PC-3 (cell line): ENCODE measurements around the gene UGT1A7.

Experiments
- CTCF ChIP-seq: fragments of 300-600 bp; sonication (generic); conservative IDR thresholded peaks from 2 replicates; pipeline ENCODE4 v1.5.1; 2017; ENCODE audit warnings: antibody characterized with exemption, low read depth, mild to moderate bottlenecking, low read length
- EZH2 ChIP-seq: fragments of 300-600 bp; sonication (generic); IDR thresholded peaks from one replicate; pipeline ENCODE4 v1.6.1; 2017; ENCODE audit warnings: antibody characterized with exemption, mild to moderate bottlenecking, low read length; ENCODE audit not compliant: unreplicated experiment
- EZH2phosphoT487 ChIP-seq: fragments of 300-600 bp; sonication (generic); IDR thresholded peaks from 2 replicates; pipeline ENCODE4 v1.6.1; 2018; ENCODE audit warnings: mild to moderate bottlenecking, antibody characterized with exemption, low read length, borderline replicate concordance

- no peak for TF ChIP-seq CTCF
- TF ChIP-seq EZH2phosphoT487 = no peak
- no peak for TF ChIP-seq EZH2
These were observed 13.0 kb upstream of the UGT1A7 start for GRCh38 chr2:233668605-233669260.
